Right lobe of liver (tissue), 6 donors: ENCODE results near the gene TM7SF3. TPM values are rescaled to one million over a fixed set of nuclear protein-coding genes. Genes with fewer than 3 reads are reported as not detected.
A peak's percentile ranks its signal among the peaks of the same experiment; 100 is the strongest.

ENCODE experiments used
- ATAC-seq, 4 donors: fragments of 200-7000 bp; cut with Tn5 transposase; one replicate each; pipeline ENCODE4 v1.9.1; 2020; ENCODE audit warnings: mild to moderate bottlenecking in 4 of 4, moderate library complexity in 4 of 4
- DNase-seq, 3 donors: peaks; one replicate each; pipeline ENCODE4 v3.0.0-alpha.2; 2020
- H3K27ac ChIP-seq, 3 donors: fragments of 200-600 bp; one replicate each; pipeline ENCODE4 v1.8.0; 2022
- H3K27me3 ChIP-seq, 2 donors: fragments of 200-600 bp; one replicate each; pipeline ENCODE4 v1.8.0; 2022
- H3K36me3 ChIP-seq, 4 donors: fragments of 200-600 bp; sonication (generic) in 1 of 4; one replicate each; pipeline versions ENCODE4 v1.5.1 to v1.8.0; 2017 to 2022; ENCODE audit warnings: control low read depth in 1 of 4
- H3K4me1 ChIP-seq, 4 donors: fragments of 200-600 bp; sonication (generic) in 1 of 4; one replicate each; pipeline versions ENCODE4 v1.5.1 to v1.8.0; 2017 to 2022; ENCODE audit warnings: control low read depth in 1 of 4
- H3K4me3 ChIP-seq, 3 donors: fragments of 200-600 bp; one replicate each; pipeline ENCODE4 v1.8.0; 2022
- H3K9me3 ChIP-seq, 4 donors: fragments of 200-600 bp; sonication (generic) in 1 of 4; one replicate each; pipeline versions ENCODE4 v1.5.1 to v1.8.0; 2017 to 2022; ENCODE audit warnings: control low read depth in 1 of 4
- CTCF ChIP-seq, 4 donors: fragments of 200-600 bp in 3 of 4; fragments of 450-650 bp in 1 of 4; IDR thresholded peaks; one replicate each; pipeline versions ENCODE4 v1.5.1 to v1.8.0; 2016 to 2022; ENCODE audit warnings: antibody characterized with exemption in 4 of 4, mild to moderate bottlenecking in 2 of 4
- POLR2A ChIP-seq: fragments of 450-650 bp; IDR thresholded peaks from one replicate; pipeline ENCODE4 v1.6.1; 2017; ENCODE audit warnings: antibody characterized with exemption, mild to moderate bottlenecking
- WGBS: methylation state at CpG from one replicate; pipeline ENCODE4 v1.1.6; 2018; ENCODE audit warnings: low coverage, low lambda C conversion rate; ENCODE audit not compliant: insufficient coverage; ENCODE audit errors: missing lambda C conversion rate; 5-methylcytosine and 5-hydroxymethylcytosine counted together
- intact Hi-C, 2 donors: fragments of 100-400 bp; cut with DNase I; formaldehyde crosslinking; loops; one replicate each; pipeline versions ENCODE4 v1.11.2 to v1.14.1; 2022
- long read RNA-seq: library from polyadenylated mRNA; unstranded; transcript quantifications from one replicate; pipeline ENCODE4 v2.0.0, GENCODE V29; 2019
- total RNA-seq, 6 experiments: library from RNA; depleted of rRNA in 2 of 6; stranded (reverse); fragments of >200 nt in 2 of 6; fragmentation: NEBNext Ultra II Directional in 3 of 6; extraction: Animal tissue kit (Norgen Biotek cat#: 25700) in 3 of 6; gene quantifications; one replicate each; pipeline versions ENCODE4 v1.1.0 to v1.2.4, GENCODE V29; 2016 to 2023
- donor health status: DM: no; HTN: yes; CAD: no.
- donor health status: DM: no; HTN: no; CAD: no.
- donor health status: DM: no; HTN: no; CAD: no.
- donor health status: DM: no; HTN: yes; CAD: no.
- donor health status: DM: no; HTN: yes; CAD: no.

The TM7SF3 gene
- 10 to 100 TPM; 38.4 to 75.1 (median 62.8) TPM for total RNA-seq
- long read RNA-seq, partial matches to known transcripts: 1 of 6 reads
- long read RNA-seq, other reads (novel, unspliced or antisense): 3 of 6 reads

- H3K27ac ChIP-seq: peak within 1 kb of the TSS; percentile 91 to 94 (median 93)
- intact Hi-C loops: loop anchor here in 1 of 2 donors (10.0 kb wide), 1 partner anchor 79 kb away; the partner anchor contains the start of genes FGFR1OP2 and INTS13
- WGBS: 0% methylated on average over 13 of the region's 71 CpGs
Observed at GRCh38 chr12:27014085-27014858, at the start of gene TM7SF3. TSS of gene TM7SF3 (minus strand) at chr12:27014384. CDS start at chr12:27014168, 216 bp downstream.

GRCh38 chr12:27063250-27063851 lies 49.2 kb upstream of the TM7SF3 start:
- intact Hi-C loops: no loop called here
- no peaks in the 10 kb centered on the region for H3K36me3 ChIP-seq
- ATAC-seq (no peak), DNase-seq (no peak)
- TF ChIP-seq POLR2A (no peak), CTCF (IDR thresholded peaks at IDR 0.05) (no peak)
- no peak overlapping the region for H3K27ac ChIP-seq
- H3K4me1 ChIP-seq: no peaks in the 10 kb centered on the region
- no peak overlapping the region for H3K4me3 ChIP-seq
- no peaks in the 10 kb centered on the region for H3K9me3 ChIP-seq
- no peaks in the 10 kb centered on the region for H3K27me3 ChIP-seq

More at GRCh38 chr12:27014085-27014858, at the start of gene TM7SF3:
- ATAC-seq (peak; percentile 87 to 96 (median 92)), DNase-seq (peak; percentile 97 to 98 (median 98))
- peaks cover 0 to 29% (median 9%) of the 10 kb centered on the region in 4 donors for H3K4me1 ChIP-seq
- peak within 1 kb of the TSS; percentile 71 to 81 (median 74) for H3K4me3 ChIP-seq
- no peaks in the 10 kb centered on the region for H3K36me3 ChIP-seq
- no peaks in the 10 kb centered on the region for H3K27me3 ChIP-seq
- H3K9me3 ChIP-seq: no peaks in the 10 kb centered on the region
- TF ChIP-seq POLR2A (peak; percentile 83), CTCF (IDR thresholded peaks at IDR 0.05) (peak; percentile 96 to 100 (median 98))

- intact Hi-C loops: no loop called here
- DNase-seq (no peak), ATAC-seq (no peak)
- no peaks in the 10 kb centered on the region for H3K27me3 ChIP-seq
- no peak overlapping the region for H3K27ac ChIP-seq
- H3K4me3 ChIP-seq: no peak overlapping the region
- 90% methylated on average over 3 of the region's 3 CpGs for WGBS
- no peaks in the 10 kb centered on the region for H3K36me3 ChIP-seq
- H3K4me1 ChIP-seq: no peaks in the 10 kb centered on the region
- no peaks in the 10 kb centered on the region for H3K9me3 ChIP-seq
- TF ChIP-seq CTCF (IDR thresholded peaks at IDR 0.05) (no peak), POLR2A (no peak)
Observed at GRCh38 chr12:27061317-27061716, 47.1 kb upstream of the TM7SF3 start.

- no peaks in the 10 kb centered on the region for H3K27me3 ChIP-seq
- WGBS: 75% methylated on average over 2 of the region's 2 CpGs
- no peak overlapping the region for H3K4me3 ChIP-seq
- no peaks in the 10 kb centered on the region for H3K9me3 ChIP-seq
- intact Hi-C loops: no loop called here
- DNase-seq (no peak), ATAC-seq (no peak)
- no peak for TF ChIP-seq CTCF (IDR thresholded peaks at IDR 0.05)
- no peak for TF ChIP-seq POLR2A
- H3K4me1 ChIP-seq: no peaks in the 10 kb centered on the region
- no peak overlapping the region for H3K27ac ChIP-seq
- no peaks in the 10 kb centered on the region for H3K36me3 ChIP-seq
Observed at GRCh38 chr12:27060740-27061139, 46.6 kb upstream of the TM7SF3 start.
